GM18867 (cell line): Measurements from ENCODE around the gene MYBPC3.

ENCODE experiments used
- ATAC-seq: cut with Tn5 transposase; IDR thresholded peaks from one replicate; pipeline ENCODE4 v1.9.1; 2021; ENCODE audit warnings: mild to moderate bottlenecking, moderate library complexity; ENCODE audit not compliant: unreplicated experiment

MYBPC3 gene

DNA sequence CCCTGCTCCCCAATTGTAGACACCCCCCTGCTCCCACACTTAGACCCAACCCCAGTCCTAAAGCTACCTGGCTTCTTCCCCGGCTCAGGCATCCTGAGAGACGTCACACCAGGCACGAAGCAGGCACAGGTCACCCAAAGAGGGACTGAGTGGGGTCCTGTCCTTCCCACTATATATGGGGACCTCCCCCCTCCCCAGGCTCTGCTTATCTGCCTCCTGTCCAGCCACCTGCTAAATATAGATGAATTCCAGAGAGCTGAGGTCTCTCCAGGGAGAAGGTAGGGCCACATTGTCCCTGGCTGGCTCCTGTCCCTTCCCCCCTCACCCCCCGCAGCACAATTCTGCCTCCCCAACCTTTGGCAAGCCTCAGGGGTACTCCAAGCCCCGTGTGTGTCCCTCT, at the start of gene MYBPC3:
Gene MYBPC3, minus strand, starts transcription at position 147 of the 400 bp plus-strand sequence. Its CDS starts 55 bp downstream, at position 92.
- no peak for ATAC-seq

GRCh38 chr11:47400768-47401279, 48.3 kb upstream of the MYBPC3 start:
- peak; percentile 81 for ATAC-seq

GRCh38 chr11:47399860-47400767, 47.6 kb upstream of the MYBPC3 start:
- ATAC-seq = peak; percentile 45

GRCh38 chr11:47398551-47398950, 46.0 kb upstream of the MYBPC3 start:
- no peak for ATAC-seq

- ATAC-seq = no peak
Observed at GRCh38 chr11:47398011-47398410, 45.5 kb upstream of the MYBPC3 start.

DNA sequence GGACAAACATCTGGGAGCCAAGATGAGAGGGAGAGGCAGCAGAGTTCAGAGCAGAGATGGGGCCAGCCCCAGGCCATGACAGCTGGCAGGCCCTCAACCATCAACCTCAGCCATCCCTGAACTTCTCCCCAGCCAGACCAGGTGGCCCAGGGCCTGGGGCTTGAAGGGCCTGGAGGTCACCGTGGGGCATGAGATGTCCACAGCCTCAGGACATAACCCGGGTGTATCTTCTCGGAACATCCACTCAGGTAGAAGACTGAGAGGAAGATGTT, 43.5 kb upstream of the MYBPC3 start:
- no peak for ATAC-seq

GRCh38 chr11:47395223-47396048, 42.9 kb upstream of the MYBPC3 start:
- no peak for ATAC-seq

DNA sequence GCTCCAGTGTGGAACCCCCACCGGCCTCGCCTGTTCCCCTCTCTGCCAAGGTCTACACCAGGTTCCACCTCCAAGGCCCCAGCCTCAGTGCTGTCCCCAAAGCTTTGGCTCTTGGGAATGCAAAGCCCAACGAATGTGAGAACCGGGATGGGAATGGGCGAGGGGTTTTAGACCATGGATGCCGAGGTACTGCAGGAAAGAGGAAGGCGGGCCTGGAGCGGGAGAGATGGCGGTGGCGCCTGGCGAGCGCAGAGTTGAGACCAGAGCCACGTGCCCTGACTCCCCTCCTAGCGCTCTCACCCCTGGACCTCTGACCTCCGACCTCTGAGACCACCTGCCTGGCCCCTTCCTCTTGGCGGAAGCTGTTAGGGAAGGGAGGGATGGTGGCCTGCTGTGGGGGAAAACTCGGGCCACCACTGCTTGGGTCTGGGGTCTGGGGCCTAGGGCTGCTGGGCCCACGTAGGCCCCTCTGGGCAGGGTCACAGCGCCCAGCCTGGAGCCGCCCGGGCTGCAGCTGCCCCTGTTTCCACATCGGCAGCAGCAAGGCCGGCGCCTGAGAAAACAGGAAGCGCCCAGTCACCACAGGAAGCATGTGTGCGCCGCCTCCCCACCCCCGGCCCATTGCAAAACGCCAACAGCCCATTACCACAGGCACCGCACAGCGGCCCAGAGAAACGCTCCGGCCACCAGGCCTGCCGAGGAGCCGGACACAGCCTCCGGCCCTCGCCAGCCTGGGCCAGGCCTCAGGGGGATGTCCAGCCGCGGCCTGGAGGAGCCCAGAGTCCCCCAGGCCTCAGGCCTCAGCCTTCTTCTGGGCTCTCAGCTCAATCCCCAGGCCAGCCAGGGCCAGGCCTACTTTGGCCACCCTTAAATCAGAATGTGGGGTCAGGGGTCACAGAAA, 42.1 kb upstream of the MYBPC3 start:
- ATAC-seq = no peak

- no peak for ATAC-seq
Observed at GRCh38 chr11:47394050-47394321, 41.5 kb upstream of the MYBPC3 start.

- ATAC-seq = no peak
Observed at GRCh38 chr11:47393163-47394049, 40.9 kb upstream of the MYBPC3 start.

GRCh38 chr11:47392546-47393162, 40.2 kb upstream of the MYBPC3 start:
- ATAC-seq = no peak

DNA sequence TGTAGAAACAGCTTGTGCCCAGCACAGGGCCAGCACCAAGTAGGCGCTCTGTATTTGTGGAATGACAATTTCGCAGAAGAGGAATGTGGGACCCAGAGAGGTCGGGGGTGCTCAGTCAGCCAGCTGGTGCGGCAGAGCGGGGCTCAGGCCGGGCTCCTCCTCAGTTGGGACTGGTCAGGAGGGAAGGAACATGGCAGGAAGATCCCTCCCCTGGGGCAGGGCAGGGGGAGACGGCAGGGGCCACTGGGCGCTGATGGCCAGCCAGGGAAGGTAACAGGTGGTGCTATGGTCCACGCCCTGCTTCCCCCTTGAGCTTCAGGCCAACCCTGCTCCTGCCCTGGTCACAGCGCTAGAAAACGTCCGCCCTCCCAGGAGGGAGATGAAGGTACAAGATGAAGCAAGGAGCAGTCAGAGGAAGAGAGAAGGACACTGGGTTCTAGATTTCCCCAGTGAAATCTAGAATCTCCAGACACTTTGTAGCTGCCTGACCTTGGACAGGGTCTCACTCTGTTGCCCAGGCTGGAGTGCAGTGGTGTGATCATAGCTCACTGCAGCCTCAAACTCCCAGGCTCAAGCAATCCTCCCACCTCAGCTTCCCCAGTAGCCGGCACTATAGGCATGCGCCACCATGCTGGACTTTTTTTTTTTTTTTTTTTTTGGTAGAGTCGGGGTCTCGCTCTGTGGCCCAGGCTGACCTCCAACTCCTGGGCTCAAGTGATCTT, 39.4 kb upstream of the MYBPC3 start:
- ATAC-seq = no peak

DNA sequence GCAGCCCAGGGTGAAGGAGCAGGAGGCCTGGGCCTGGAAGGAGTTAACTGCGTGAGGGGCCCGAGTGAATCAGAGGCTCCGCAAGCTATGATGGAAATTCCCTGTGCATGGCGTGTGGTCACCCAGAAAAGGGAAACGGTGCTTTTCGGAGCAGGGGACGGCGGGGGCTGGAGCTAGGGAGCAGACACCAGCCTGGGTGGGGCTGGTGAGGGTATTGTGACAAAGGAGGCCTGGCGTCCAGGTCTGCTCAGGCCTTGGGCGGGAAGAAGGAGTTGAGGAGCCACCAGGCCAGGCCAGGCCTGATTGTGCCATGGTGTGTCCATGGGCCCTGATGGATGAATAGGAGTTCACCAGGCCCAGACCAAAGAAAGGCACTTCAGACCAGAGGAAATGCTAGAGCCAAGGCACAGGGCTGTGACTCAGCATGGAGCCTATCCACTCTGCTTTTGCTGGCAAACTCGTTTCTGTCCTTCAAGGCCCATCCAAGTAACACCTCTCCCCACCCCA, 38.6 kb upstream of the MYBPC3 start:
- ATAC-seq = no peak

DNA sequence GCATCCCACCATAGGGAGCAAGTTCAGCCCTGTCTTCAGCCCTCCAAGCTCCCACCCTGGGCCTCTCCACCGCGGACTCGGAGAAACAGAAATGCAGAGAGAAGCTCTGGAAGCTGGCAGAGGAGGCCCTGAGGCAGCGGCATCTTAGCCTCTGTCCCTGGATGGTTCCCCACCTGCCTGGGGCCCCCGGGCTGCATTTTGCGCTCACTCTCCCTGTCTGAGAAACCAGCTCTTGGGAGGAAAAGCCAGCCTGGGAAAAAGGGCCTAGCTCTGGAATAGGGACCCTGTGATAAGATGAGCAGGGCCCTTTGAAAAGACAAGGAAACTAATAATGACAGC, 37.9 kb upstream of the MYBPC3 start:
- ATAC-seq = no peak

DNA sequence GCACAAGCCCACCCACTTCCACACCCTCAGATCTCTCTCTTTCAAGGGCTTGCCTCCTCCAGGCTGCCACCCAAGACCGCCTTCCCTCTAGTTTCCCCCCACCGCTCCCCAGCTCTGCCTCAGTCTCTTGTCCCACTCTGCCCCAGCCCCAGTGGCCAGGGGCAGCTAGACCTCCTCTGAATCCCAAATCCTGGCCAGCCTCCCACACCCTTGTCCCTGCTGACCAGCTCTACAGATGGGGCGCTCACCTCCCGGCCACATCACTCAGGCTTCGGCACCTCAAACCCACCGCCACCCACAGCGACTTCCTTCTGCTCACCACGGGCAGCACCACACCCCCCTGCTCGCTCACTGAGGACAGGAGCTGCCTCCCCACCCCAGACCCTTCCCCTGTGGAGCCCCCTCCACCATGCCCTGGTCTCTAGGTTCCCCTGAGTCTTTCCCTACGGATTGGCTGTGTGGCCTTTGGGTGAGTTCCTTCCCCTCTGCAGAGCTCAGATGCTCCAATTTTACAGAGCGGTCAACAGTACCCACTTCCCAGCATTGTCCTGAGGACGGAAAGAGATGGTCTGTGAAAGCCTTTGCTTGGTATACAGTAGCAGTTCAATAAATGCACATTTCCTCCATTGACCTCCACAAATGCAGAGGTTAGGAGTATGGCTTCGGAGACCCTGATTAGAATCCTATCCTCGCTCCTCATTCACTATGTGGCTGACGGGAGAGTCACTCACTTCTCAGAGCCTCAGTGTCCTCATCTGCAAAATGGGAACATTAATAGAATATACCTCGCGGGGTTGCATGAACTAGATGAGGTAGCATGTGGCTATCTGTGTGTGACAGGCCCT, 37.3 kb upstream of the MYBPC3 start:
- ATAC-seq = no peak

GRCh38 chr11:47388697-47389576, 36.4 kb upstream of the MYBPC3 start:
- ATAC-seq = no peak
